ENCODE measurements around the gene LEF1. TPM values are rescaled to one million over a fixed set of nuclear protein-coding genes. Genes with fewer than 3 reads are reported as not detected.
A peak's percentile ranks its signal among the peaks of the same experiment; 100 is the strongest.

LEF1 gene
- total RNA-seq, 1 donor from 2014 or later: 4.2 TPM

DNA sequence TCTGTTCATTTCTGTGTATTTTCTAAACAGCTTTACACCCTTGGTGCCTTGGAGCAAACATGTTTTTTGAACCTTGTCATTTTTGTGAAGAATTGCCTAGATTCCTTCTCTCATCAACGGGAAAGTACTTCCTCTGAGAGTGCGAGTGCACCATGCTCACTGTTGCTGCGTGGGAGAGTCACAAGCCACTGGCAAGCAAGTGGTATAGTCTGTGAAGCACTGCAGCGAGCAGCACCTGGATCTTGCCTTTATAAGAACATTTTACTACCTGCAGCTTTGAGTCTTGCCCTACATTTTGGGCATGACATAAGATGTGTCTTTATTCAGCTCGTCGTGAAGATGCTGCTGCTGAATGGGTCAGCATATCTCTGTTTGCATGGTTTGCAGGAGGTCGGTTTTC lies 134.2 kb downstream of the LEF1 start:
- no peak overlapping the region for H3K4me3 ChIP-seq (ENCODE audit: low read depth, low read length)
- TF ChIP-seq, protein P1, sequence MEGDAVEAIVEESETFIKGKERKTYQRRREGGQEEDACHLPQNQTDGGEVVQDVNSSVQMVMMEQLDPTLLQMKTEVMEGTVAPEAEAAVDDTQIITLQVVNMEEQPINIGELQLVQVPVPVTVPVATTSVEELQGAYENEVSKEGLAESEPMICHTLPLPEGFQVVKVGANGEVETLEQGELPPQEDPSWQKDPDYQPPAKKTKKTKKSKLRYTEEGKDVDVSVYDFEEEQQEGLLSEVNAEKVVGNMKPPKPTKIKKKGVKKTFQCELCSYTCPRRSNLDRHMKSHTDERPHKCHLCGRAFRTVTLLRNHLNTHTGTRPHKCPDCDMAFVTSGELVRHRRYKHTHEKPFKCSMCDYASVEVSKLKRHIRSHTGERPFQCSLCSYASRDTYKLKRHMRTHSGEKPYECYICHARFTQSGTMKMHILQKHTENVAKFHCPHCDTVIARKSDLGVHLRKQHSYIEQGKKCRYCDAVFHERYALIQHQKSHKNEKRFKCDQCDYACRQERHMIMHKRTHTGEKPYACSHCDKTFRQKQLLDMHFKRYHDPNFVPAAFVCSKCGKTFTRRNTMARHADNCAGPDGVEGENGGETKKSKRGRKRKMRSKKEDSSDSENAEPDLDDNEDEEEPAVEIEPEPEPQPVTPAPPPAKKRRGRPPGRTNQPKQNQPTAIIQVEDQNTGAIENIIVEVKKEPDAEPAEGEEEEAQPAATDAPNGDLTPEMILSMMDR (conservative IDR thresholded peaks at IDR 0.05; ENCODE audit: low read depth, low read length): no peak
- no peak for DNase-seq (ENCODE audit: low read depth)

GRCh38 chr4:108033348-108033747 lies 135.4 kb downstream of the LEF1 start:
- TF ChIP-seq, protein P1 (conservative IDR thresholded peaks at IDR 0.05; ENCODE audit: low read depth, low read length): no peak
- H3K4me3 ChIP-seq (ENCODE audit: low read depth, low read length): no peak overlapping the region
- no peak for DNase-seq (ENCODE audit: low read depth)

GRCh38 chr4:108031427-108032083 lies 137.2 kb downstream of the LEF1 start:
- TF ChIP-seq, protein P1 (conservative IDR thresholded peaks at IDR 0.05; ENCODE audit: low read depth, low read length): no peak
- DNase-seq (ENCODE audit: low read depth): no peak
- H3K4me3 ChIP-seq (ENCODE audit: low read depth, low read length): no peak overlapping the region

- DNase-seq (ENCODE audit: low read depth): no peak
- H3K4me3 ChIP-seq (ENCODE audit: low read depth, low read length): no peak overlapping the region
- TF ChIP-seq, protein P1 (conservative IDR thresholded peaks at IDR 0.05; ENCODE audit: low read depth, low read length): peak; percentile 79
Measured at GRCh38 chr4:108030332-108030731, 138.4 kb downstream of the LEF1 start.

- no peak overlapping the region for H3K4me3 ChIP-seq (ENCODE audit: low read depth, low read length)
- DNase-seq (ENCODE audit: low read depth): no peak
- TF ChIP-seq, protein P1 (conservative IDR thresholded peaks at IDR 0.05; ENCODE audit: low read depth, low read length): no peak
Measured at GRCh38 chr4:108029731-108030130, 139.0 kb downstream of the LEF1 start.

DNA sequence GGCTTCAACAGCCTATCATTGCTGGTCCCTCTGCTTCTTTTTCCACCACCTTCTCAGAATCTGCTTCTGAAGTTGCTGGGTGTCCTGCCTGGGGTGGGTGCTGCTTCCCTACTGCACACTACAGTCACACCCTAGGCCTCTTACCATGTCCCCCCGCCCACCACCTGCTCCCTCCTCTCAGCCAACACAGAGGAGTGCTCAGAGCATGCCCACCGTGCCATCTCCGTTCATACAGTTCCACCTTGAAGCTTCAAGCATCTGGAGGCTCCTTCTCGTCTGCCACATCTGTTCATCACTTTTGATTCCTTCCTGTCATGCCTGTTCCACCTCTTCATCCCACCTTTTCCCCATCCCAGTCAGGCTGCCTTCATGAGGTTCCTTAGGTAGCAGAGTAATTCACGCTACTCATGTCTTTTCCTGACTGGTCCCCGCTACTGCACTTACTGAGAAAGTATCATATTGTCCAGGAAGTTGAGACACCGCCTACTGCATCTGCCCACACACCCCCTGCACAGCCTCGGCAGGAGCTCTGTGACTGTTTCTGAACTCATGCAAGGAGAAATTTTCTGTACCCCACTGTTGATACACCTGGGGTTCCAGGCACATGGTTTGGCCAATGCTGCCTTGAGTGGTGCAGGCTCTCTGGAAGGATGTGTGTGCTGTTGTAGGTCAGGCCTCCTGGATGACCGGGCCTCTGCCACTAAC lies 139.6 kb downstream of the LEF1 start:
- TF ChIP-seq, protein P1 (conservative IDR thresholded peaks at IDR 0.05; ENCODE audit: low read depth, low read length): no peak
- no peak for DNase-seq (ENCODE audit: low read depth)
- no peak overlapping the region for H3K4me3 ChIP-seq (ENCODE audit: low read depth, low read length)

DNA sequence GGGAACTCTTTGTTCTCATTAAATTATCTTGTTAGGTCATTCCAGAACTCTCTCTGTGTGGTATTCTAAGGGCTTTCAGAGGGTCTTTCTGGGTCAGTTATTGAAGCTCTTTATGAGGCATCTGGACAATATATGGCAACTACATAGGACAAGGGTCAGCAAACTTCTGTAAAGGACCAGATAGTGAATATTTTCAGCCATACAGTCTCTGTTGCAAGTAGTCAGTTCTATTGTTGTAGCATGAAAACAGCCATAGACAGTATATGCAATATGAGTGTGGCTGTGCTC lies 143.9 kb downstream of the LEF1 start:
- TF ChIP-seq, protein P1 (conservative IDR thresholded peaks at IDR 0.05; ENCODE audit: low read depth, low read length): no peak
- H3K4me3 ChIP-seq (ENCODE audit: low read depth, low read length): no peak overlapping the region

More for the DNA sequence above, 143.9 kb downstream of the LEF1 start:
- no peak for DNase-seq (ENCODE audit: low read depth)
